ENCODE results near the gene ALDH1A1.

DNA sequence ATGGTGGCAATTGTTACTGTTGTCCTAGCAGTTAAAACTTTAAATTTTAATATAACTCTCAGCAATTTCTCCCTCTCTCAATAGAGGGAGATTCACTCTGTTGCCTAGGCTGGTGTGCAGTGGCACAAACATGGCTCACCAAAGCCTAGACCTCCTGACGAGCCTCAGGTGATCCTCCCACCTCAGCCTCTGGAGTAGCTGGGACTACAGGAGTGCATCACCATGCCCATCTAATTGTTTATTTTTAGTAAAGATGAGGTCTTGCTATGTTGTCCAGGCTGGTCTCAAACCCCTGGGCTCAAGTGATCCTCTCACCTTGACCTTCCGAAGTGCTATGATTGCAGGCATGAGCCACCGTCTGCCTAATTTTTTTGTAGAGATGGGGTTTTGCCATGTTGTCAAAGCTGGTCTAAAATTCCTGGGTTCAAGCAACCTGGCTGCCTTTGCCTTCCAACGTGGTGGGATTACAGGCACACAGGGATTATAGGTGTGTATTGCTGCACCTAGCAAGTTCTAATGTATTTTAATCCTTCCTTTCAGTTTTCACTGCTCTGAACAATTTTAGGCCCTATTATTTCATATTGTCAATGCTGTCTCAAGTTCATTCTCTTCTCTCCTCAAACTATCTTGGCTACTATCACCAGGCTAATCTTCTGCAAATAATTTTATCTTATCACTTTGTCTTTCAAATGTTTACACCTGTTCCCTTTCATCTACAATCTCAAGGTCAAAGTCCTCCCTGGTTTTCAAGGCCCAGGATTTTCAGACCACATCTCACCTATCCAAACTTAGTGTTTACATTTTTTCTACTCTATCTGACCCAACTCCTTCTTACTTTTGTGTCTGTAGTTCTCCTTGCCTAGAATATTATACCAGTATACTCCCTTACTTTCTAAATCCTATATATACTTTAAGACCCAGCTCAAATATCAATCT is 18.9 kb downstream of the ALDH1A1 start:
- no peak for TF ChIP-seq BHLHE40 (IDR thresholded peaks at IDR 0.05; ENCODE audit: borderline replicate concordance)
- TF ChIP-seq FOXM1 (IDR thresholded peaks at IDR 0.05; ENCODE audit: borderline replicate concordance), result no peak
